Thoracic aorta (tissue), 2 donors: ENCODE data around the gene TRAK1. TPM values are rescaled to one million over a fixed set of nuclear protein-coding genes. Genes with fewer than 3 reads are reported as not detected.

Experiments
- ATAC-seq: fragments of 150-250 bp; one replicate; pipeline ENCODE4 v1.8.0; 2017; ENCODE audit warnings: low read depth; ENCODE audit not compliant: insufficient number of reproducible peaks, low FRiP score
- DNase-seq: peaks from one replicate; pipeline ENCODE4 v3.0.0-alpha.2; 2020; ENCODE audit warnings: low spot score
- H3K27ac ChIP-seq, 2 donors: fragments of 200-600 bp; sonication (generic); 1 replicate in 1 of 2; 2 replicates in 1 of 2; pipeline ENCODE4 v1.5.1; 2016; ENCODE audit warnings: mild to moderate bottlenecking in 2 of 2, moderate library complexity in 2 of 2
- H3K27me3 ChIP-seq: fragments of 200-600 bp; sonication (generic); replicated peaks from 2 replicates; pipeline ENCODE4 v1.6.0; 2016; ENCODE audit warnings: mild to moderate bottlenecking; ENCODE audit not compliant: insufficient read depth
- H3K36me3 ChIP-seq: fragments of 200-600 bp; sonication (generic); one replicate; pipeline ENCODE4 v1.5.1; 2016
- H3K4me1 ChIP-seq, 2 donors: fragments of 200-600 bp; sonication (generic); 1 replicate in 1 of 2; 2 replicates in 1 of 2; pipeline versions ENCODE4 v1.5.1 to v1.6.0; 2016; ENCODE audit warnings: low read depth in 2 of 2, mild to moderate bottlenecking in 1 of 2; ENCODE audit not compliant: control insufficient read depth in 1 of 2
- H3K4me3 ChIP-seq: fragments of 200-600 bp; sonication (generic); 2 replicates; pipeline ENCODE4 v1.5.1; 2016; ENCODE audit warnings: mild to moderate bottlenecking
- H3K9me3 ChIP-seq: fragments of 200-600 bp; sonication (generic); 2 replicates; pipeline ENCODE4 v1.5.1; 2016
- CTCF ChIP-seq: fragments of 200-600 bp; sonication (generic); IDR thresholded peaks from one replicate; pipeline ENCODE4 v1.5.1; 2019; ENCODE audit warnings: antibody characterized with exemption
- total RNA-seq, 2 donors: library from RNA; depleted of rRNA; stranded (reverse); fragments of >200 nt; gene quantifications; one replicate each; pipeline versions ENCODE4 v1.1.0 to v1.2.3, GENCODE V29; 2016

TRAK1 gene
- total RNA-seq, 2 donors from 2014 or later = 35.1 to 36.0 TPM

- no peaks in the 10 kb centered on the region for H3K36me3 ChIP-seq
- no peaks in the 10 kb centered on the region for H3K9me3 ChIP-seq
- DNase-seq (no peak), ATAC-seq (no peak)
- peaks cover 52 to 73% of the 10 kb centered on the region in 2 donors for H3K4me1 ChIP-seq
- H3K4me3 ChIP-seq = no peak overlapping the region
- H3K27me3 ChIP-seq = no peaks in the 10 kb centered on the region
- no peak for TF ChIP-seq CTCF
- H3K27ac ChIP-seq = peak overlapping the region; percentile 88 to 94
Measured at GRCh38 chr3:42070089-42070488, 21.1 kb upstream of the TRAK1 start.

- no peak for TF ChIP-seq CTCF
- Histone ChIP-seq H3K27me3 (no peaks in the 10 kb centered on the region), H3K36me3 (no peaks in the 10 kb centered on the region), H3K27ac (peak overlapping the region; percentile 88 to 94), H3K4me1 (peaks cover 52 to 73% of the 10 kb centered on the region in 2 donors), H3K9me3 (no peaks in the 10 kb centered on the region), H3K4me3 (no peak overlapping the region)
- DNase-seq (no peak), ATAC-seq (no peak)
Measured at GRCh38 chr3:42070524-42070923, 20.6 kb upstream of the TRAK1 start.

- no peak for TF ChIP-seq CTCF
- Histone ChIP-seq H3K9me3 (no peaks in the 10 kb centered on the region), H3K4me3 (peak overlapping the region; percentile 63), H3K4me1 (peaks cover 42 to 64% of the 10 kb centered on the region in 2 donors), H3K27me3 (no peaks in the 10 kb centered on the region), H3K36me3 (no peaks in the 10 kb centered on the region), H3K27ac (peak overlapping the region; percentile 88 to 94)
- ATAC-seq = peak; percentile 40
- no peak for DNase-seq
Measured at GRCh38 chr3:42071904-42072812, 19.0 kb upstream of the TRAK1 start.

GRCh38 chr3:42072831-42073301 is 18.3 kb upstream of the TRAK1 start:
- peaks cover 42 to 64% of the 10 kb centered on the region in 2 donors for H3K4me1 ChIP-seq

More at GRCh38 chr3:42072831-42073301, 18.3 kb upstream of the TRAK1 start:
- Histone ChIP-seq H3K36me3 (no peaks in the 10 kb centered on the region), H3K4me3 (peak overlapping the region; percentile 63), H3K27me3 (no peaks in the 10 kb centered on the region), H3K9me3 (no peaks in the 10 kb centered on the region), H3K27ac (peak overlapping the region; percentile 88 to 94)
- no peak for ATAC-seq
- no peak for DNase-seq
- TF ChIP-seq CTCF = no peak
